Liver (tissue), 3 donors: ENCODE measurements around the gene EHD2.

Source experiments
- GABPA ChIP-seq, 2 donors: IDR thresholded peaks in 1 of 2; conservative IDR thresholded peaks in 1 of 2; 2 replicates each; pipeline ENCODE4 v1.6.1; 2016; ENCODE audit warnings: antibody characterized with exemption in 2 of 2, mild to moderate bottlenecking in 1 of 2, moderate library complexity in 1 of 2
- JUND ChIP-seq, 2 donors: IDR thresholded peaks; 2 replicates each; pipeline ENCODE4 v1.6.1; 2016; ENCODE audit warnings: antibody characterized with exemption in 2 of 2
- NR2F2 ChIP-seq: IDR thresholded peaks from 2 replicates; pipeline ENCODE4 v1.6.1; 2016; ENCODE audit warnings: antibody characterized with exemption
- RAD21 ChIP-seq, 2 donors: IDR thresholded peaks; 2 replicates each; pipeline ENCODE4 v1.6.1; 2016; ENCODE audit warnings: antibody characterized with exemption in 2 of 2, mild to moderate bottlenecking in 2 of 2
- YY1 ChIP-seq: IDR thresholded peaks from 2 replicates; pipeline ENCODE4 v1.6.1; 2016; ENCODE audit warnings: antibody characterized with exemption, mild to moderate bottlenecking
- TF ChIP-seq, protein P1 (sequence below): fragments of 150-350 bp; IDR thresholded peaks from 2 replicates; pipeline ENCODE4 v1.5.1; 2017; ENCODE audit warnings: improper control_type of control experiment, low read depth, low read length; ENCODE audit not compliant: missing input control
- TF ChIP-seq, protein P2 (sequence below): IDR thresholded peaks from 2 replicates; pipeline ENCODE4 v1.6.1; 2016; ENCODE audit warnings: antibody characterized with exemption
- TF ChIP-seq, protein P3 (sequence below): IDR thresholded peaks from 2 replicates; pipeline ENCODE4 v1.6.1; 2016; ENCODE audit warnings: antibody characterized with exemption
- donor health status: healthy.
- donor health status: healthy.

DNA sequence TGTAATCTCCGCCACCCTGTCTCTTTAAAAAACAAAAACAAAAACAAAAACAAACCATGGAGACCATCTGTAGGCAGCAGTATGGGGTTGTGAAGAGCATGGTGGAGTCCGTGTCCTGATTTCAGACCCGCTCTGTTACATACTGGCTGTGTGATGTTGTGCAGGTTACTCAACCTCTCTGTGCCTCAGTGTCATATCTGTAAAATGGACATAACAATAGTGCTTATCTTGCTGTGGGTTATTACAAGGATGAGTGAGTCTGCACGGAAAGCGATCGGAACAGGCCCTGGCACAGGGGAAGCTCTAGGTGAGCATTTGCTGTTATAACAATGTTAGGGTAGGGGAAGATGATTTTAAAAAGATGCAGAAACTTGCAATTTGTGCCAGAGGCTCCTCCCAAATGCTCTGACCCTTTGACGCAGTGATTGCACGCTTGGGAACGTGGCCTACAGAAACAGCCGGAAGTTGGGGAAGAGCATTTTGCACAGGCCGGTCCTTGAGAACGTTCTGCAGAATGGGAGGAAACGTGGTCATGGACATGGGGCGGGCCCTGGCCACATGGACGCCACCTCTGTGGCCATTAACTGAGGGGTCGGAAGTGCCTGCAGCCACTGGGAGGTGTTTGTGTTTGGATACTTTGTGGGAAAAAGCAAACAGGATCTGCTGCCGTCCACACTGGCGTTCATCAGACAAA, 49.5 kb downstream of the EHD2 start:
- TF ChIP-seq YY1 (no peak), JUND (IDR thresholded peaks at IDR 0.05) (no peak), NR2F2 (peak; percentile 89), RAD21 (IDR thresholded peaks at IDR 0.05) (no peak), GABPA (IDR thresholded peaks at IDR 0.05 in 1 of 2, conservative IDR thresholded peaks at IDR 0.05 in 1 of 2) (peak in 1 of 2 donors; percentile 36)
- TF ChIP-seq, protein P1, sequence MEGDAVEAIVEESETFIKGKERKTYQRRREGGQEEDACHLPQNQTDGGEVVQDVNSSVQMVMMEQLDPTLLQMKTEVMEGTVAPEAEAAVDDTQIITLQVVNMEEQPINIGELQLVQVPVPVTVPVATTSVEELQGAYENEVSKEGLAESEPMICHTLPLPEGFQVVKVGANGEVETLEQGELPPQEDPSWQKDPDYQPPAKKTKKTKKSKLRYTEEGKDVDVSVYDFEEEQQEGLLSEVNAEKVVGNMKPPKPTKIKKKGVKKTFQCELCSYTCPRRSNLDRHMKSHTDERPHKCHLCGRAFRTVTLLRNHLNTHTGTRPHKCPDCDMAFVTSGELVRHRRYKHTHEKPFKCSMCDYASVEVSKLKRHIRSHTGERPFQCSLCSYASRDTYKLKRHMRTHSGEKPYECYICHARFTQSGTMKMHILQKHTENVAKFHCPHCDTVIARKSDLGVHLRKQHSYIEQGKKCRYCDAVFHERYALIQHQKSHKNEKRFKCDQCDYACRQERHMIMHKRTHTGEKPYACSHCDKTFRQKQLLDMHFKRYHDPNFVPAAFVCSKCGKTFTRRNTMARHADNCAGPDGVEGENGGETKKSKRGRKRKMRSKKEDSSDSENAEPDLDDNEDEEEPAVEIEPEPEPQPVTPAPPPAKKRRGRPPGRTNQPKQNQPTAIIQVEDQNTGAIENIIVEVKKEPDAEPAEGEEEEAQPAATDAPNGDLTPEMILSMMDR: no peak
- TF ChIP-seq, protein P2, sequence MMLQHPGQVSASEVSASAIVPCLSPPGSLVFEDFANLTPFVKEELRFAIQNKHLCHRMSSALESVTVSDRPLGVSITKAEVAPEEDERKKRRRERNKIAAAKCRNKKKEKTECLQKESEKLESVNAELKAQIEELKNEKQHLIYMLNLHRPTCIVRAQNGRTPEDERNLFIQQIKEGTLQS: no peak
- TF ChIP-seq, protein P3, sequence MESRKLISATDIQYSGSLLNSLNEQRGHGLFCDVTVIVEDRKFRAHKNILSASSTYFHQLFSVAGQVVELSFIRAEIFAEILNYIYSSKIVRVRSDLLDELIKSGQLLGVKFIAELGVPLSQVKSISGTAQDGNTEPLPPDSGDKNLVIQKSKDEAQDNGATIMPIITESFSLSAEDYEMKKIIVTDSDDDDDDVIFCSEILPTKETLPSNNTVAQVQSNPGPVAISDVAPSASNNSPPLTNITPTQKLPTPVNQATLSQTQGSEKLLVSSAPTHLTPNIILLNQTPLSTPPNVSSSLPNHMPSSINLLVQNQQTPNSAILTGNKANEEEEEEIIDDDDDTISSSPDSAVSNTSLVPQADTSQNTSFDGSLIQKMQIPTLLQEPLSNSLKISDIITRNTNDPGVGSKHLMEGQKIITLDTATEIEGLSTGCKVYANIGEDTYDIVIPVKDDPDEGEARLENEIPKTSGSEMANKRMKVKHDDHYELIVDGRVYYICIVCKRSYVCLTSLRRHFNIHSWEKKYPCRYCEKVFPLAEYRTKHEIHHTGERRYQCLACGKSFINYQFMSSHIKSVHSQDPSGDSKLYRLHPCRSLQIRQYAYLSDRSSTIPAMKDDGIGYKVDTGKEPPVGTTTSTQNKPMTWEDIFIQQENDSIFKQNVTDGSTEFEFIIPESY: no peak
